ENCODE data around the gene TTPAL.

TTPAL gene

DNA sequence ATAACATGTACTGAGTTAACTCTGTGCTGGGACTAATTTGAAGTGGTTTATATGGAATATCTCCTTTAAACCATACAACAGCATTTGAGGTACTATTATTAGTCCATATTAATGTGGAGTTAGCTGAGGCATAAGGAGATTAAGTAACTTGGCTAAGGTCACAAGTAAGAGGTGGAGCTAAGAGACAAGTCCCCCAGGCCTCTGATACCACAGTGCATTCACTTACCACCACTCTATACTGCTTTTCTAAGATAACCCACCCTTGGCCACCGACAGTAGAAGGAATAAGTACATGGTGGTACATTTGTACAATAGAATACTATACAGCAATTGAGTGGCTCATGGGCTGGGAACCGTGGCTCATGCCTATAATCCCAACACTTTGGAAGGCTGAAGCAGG is 16.4 kb upstream of the TTPAL start:
- Histone ChIP-seq H3K27ac (ENCODE audit: low read depth, low read length) (no peak overlapping the region), H3K9ac (ENCODE audit: low read length) (no peak overlapping the region), H3K4me1 (ENCODE audit: control insufficient read depth, insufficient read depth, low read length) (peaks cover 11% of the 10 kb centered on the region), H3K9me3 (ENCODE audit: control insufficient read depth, insufficient read depth, low read depth, low read length) (no peaks in the 10 kb centered on the region), H3K4me3 (ENCODE audit: low read depth, low read length) (no peak overlapping the region), H3K27me3 (ENCODE audit: control insufficient read depth, insufficient read depth, low read length) (no peaks in the 10 kb centered on the region), H3K36me3 (ENCODE audit: control insufficient read depth, insufficient read depth, low read length) (no peaks in the 10 kb centered on the region)

DNA sequence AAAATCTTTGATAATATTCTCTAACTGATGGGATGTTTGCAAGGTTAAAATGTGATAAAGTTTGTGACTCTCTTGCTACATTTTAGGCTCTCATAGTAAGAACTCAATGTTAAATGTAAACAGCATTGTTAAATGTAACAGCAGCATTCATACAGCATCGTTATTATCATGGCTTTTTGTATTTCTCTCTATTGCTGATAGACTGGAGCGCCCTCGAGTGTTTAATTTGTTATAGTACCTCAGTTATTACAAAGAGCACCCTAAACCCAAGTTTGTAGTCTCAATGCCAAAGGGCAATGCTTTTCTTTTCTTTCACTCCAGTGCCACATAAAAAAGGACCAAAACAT is 14.9 kb upstream of the TTPAL start:
- Histone ChIP-seq H3K36me3 (ENCODE audit: control insufficient read depth, insufficient read depth, low read length) (no peaks in the 10 kb centered on the region), H3K4me3 (ENCODE audit: low read depth, low read length) (no peak overlapping the region), H3K27ac (ENCODE audit: low read depth, low read length) (no peak overlapping the region), H3K4me1 (ENCODE audit: control insufficient read depth, insufficient read depth, low read length) (peaks cover 11% of the 10 kb centered on the region), H3K27me3 (ENCODE audit: control insufficient read depth, insufficient read depth, low read length) (no peaks in the 10 kb centered on the region), H3K9me3 (ENCODE audit: control insufficient read depth, insufficient read depth, low read depth, low read length) (no peaks in the 10 kb centered on the region), H3K9ac (ENCODE audit: low read length) (no peak overlapping the region)

DNA sequence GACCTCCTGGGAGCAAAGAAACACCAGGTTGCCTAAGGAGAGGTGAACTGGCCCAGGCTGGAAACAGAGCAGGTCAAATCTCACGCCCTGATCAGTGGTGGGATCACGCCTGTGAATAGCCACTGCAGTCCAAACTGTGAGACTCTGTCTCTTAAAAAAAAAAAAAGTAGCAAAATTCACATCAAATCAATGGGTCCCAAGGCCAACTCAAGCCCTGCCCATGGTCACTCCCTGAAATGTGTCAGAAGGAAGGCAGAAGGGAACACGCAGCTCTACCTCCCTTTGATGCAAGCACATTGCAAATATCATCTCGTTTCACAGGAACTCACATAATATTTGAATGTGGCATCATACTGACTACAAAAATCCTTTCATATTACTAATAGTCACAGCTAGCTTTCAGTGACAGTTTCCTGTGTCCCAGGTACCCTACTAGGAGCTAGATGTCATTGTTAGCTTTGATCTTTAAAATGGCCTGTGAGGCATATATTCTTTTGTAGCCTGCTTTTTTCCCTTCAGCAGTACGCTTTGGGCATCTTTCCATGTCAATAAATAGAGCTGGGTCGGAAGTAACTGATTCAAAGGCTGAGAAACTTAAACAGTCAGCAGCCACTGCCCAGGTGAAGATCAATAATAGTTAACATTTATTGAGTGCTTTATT is 14.4 kb upstream of the TTPAL start:
- Histone ChIP-seq H3K4me3 (ENCODE audit: low read depth, low read length) (no peak overlapping the region), H3K27me3 (ENCODE audit: control insufficient read depth, insufficient read depth, low read length) (no peaks in the 10 kb centered on the region), H3K27ac (ENCODE audit: low read depth, low read length) (no peak overlapping the region), H3K9me3 (ENCODE audit: control insufficient read depth, insufficient read depth, low read depth, low read length) (no peaks in the 10 kb centered on the region), H3K4me1 (ENCODE audit: control insufficient read depth, insufficient read depth, low read length) (peaks cover 11% of the 10 kb centered on the region), H3K9ac (ENCODE audit: low read length) (no peak overlapping the region), H3K36me3 (ENCODE audit: control insufficient read depth, insufficient read depth, low read length) (no peaks in the 10 kb centered on the region)

- no peaks in the 10 kb centered on the region for H3K27me3 ChIP-seq (ENCODE audit: control insufficient read depth, insufficient read depth, low read length)
- no peak overlapping the region for H3K4me3 ChIP-seq (ENCODE audit: low read depth, low read length)
- H3K9me3 ChIP-seq (ENCODE audit: control insufficient read depth, insufficient read depth, low read depth, low read length): no peaks in the 10 kb centered on the region
- peaks cover 11% of the 10 kb centered on the region for H3K4me1 ChIP-seq (ENCODE audit: control insufficient read depth, insufficient read depth, low read length)
- H3K9ac ChIP-seq (ENCODE audit: low read length): no peak overlapping the region
- H3K27ac ChIP-seq (ENCODE audit: low read depth, low read length): no peak overlapping the region
- H3K36me3 ChIP-seq (ENCODE audit: control insufficient read depth, insufficient read depth, low read length): no peaks in the 10 kb centered on the region
These were observed 13.9 kb upstream of the TTPAL start for GRCh38 chr20:44461803-44462174.

- Histone ChIP-seq H3K27ac (ENCODE audit: low read depth, low read length) (no peak overlapping the region), H3K9me3 (ENCODE audit: control insufficient read depth, insufficient read depth, low read depth, low read length) (no peaks in the 10 kb centered on the region), H3K4me3 (ENCODE audit: low read depth, low read length) (no peak overlapping the region), H3K36me3 (ENCODE audit: control insufficient read depth, insufficient read depth, low read length) (no peaks in the 10 kb centered on the region), H3K4me1 (ENCODE audit: control insufficient read depth, insufficient read depth, low read length) (peaks cover 20% of the 10 kb centered on the region), H3K27me3 (ENCODE audit: control insufficient read depth, insufficient read depth, low read length) (no peaks in the 10 kb centered on the region), H3K9ac (ENCODE audit: low read length) (no peak overlapping the region)
These were observed 12.2 kb upstream of the TTPAL start for GRCh38 chr20:44463466-44463865.

GRCh38 chr20:44464514-44464913 is 11.2 kb upstream of the TTPAL start:
- Histone ChIP-seq H3K9me3 (ENCODE audit: control insufficient read depth, insufficient read depth, low read depth, low read length) (no peaks in the 10 kb centered on the region), H3K27me3 (ENCODE audit: control insufficient read depth, insufficient read depth, low read length) (no peaks in the 10 kb centered on the region), H3K9ac (ENCODE audit: low read length) (no peak overlapping the region), H3K27ac (ENCODE audit: low read depth, low read length) (no peak overlapping the region), H3K4me3 (ENCODE audit: low read depth, low read length) (no peak overlapping the region), H3K36me3 (ENCODE audit: control insufficient read depth, insufficient read depth, low read length) (no peaks in the 10 kb centered on the region), H3K4me1 (ENCODE audit: control insufficient read depth, insufficient read depth, low read length) (peaks cover 20% of the 10 kb centered on the region)

- Histone ChIP-seq H3K27me3 (ENCODE audit: control insufficient read depth, insufficient read depth, low read length) (no peaks in the 10 kb centered on the region), H3K36me3 (ENCODE audit: control insufficient read depth, insufficient read depth, low read length) (no peaks in the 10 kb centered on the region), H3K9ac (ENCODE audit: low read length) (no peak overlapping the region), H3K4me1 (ENCODE audit: control insufficient read depth, insufficient read depth, low read length) (peaks cover 20% of the 10 kb centered on the region), H3K4me3 (ENCODE audit: low read depth, low read length) (no peak overlapping the region), H3K9me3 (ENCODE audit: control insufficient read depth, insufficient read depth, low read depth, low read length) (no peaks in the 10 kb centered on the region), H3K27ac (ENCODE audit: low read depth, low read length) (no peak overlapping the region)
These were observed 10.6 kb upstream of the TTPAL start for GRCh38 chr20:44465001-44465560.

- Histone ChIP-seq H3K27ac (ENCODE audit: low read depth, low read length) (no peak overlapping the region), H3K9ac (ENCODE audit: low read length) (peak overlapping the region; percentile 3), H3K4me3 (ENCODE audit: low read depth, low read length) (no peak overlapping the region), H3K36me3 (ENCODE audit: control insufficient read depth, insufficient read depth, low read length) (no peaks in the 10 kb centered on the region), H3K27me3 (ENCODE audit: control insufficient read depth, insufficient read depth, low read length) (no peaks in the 10 kb centered on the region), H3K4me1 (ENCODE audit: control insufficient read depth, insufficient read depth, low read length) (peaks cover 9% of the 10 kb centered on the region), H3K9me3 (ENCODE audit: control insufficient read depth, insufficient read depth, low read depth, low read length) (no peaks in the 10 kb centered on the region)
These were observed 8.3 kb upstream of the TTPAL start for GRCh38 chr20:44467289-44467883.

DNA sequence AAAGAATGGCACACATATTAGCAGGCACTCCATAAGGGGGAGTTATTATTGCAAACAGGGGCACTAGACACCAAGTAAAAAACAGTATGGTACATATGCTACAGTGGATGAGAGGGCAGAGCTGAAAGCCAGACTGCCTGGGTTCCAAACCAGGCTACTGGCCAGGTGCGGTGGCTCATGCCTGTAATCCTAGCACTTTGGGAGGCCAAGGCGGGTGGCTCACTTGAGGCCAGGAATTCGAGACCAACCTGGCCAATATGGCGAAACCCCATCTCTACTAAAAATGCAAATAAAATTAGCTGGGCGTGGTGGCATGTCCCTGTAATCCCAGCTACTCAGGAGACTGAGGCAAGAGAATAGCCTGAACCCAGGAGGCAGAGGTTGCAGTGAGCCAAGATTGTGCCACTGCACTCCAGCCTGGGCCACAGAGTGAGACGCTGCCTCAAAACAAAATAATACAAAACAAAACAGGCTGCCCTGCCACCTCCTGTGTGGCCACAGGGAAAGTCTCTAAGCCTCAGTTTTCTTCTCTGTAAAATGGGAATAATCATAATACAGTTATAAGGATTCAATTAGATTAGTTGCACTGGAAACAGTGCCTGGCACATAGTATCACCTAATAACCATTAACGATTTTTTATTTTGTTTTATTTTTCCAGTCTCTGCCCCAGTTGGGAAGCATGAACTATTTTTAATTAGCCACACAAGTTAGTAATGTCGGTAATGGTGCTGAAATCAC is 7.5 kb upstream of the TTPAL start:
- no peak overlapping the region for H3K4me3 ChIP-seq (ENCODE audit: low read depth, low read length)
- no peaks in the 10 kb centered on the region for H3K27me3 ChIP-seq (ENCODE audit: control insufficient read depth, insufficient read depth, low read length)
- no peak overlapping the region for H3K27ac ChIP-seq (ENCODE audit: low read depth, low read length)
- no peak overlapping the region for H3K9ac ChIP-seq (ENCODE audit: low read length)
- no peaks in the 10 kb centered on the region for H3K9me3 ChIP-seq (ENCODE audit: control insufficient read depth, insufficient read depth, low read depth, low read length)
- peaks cover 9% of the 10 kb centered on the region for H3K4me1 ChIP-seq (ENCODE audit: control insufficient read depth, insufficient read depth, low read length)
- H3K36me3 ChIP-seq (ENCODE audit: control insufficient read depth, insufficient read depth, low read length): no peaks in the 10 kb centered on the region

DNA sequence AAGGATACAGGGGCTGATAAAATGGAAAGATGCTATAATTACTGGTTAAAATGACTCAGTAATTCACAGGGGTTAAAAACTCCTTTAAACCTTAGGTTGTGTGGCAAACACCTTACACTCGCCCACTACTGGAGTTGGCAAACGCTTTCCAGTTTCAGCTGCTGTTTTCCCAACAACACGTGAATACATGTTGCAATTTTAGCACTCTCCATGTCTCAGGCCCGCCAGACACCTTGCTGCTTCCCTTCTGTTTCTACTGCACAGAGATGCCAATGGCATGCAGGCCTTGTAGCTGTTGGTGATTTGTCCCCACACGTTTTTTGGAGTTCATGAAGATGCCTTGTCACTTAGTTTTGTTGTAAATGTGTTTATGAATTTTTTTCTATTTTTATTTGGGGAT is 5.3 kb upstream of the TTPAL start:
- Histone ChIP-seq H3K36me3 (ENCODE audit: control insufficient read depth, insufficient read depth, low read length) (no peaks in the 10 kb centered on the region), H3K27me3 (ENCODE audit: control insufficient read depth, insufficient read depth, low read length) (no peaks in the 10 kb centered on the region), H3K4me3 (ENCODE audit: low read depth, low read length) (no peak overlapping the region), H3K9me3 (ENCODE audit: control insufficient read depth, insufficient read depth, low read depth, low read length) (no peaks in the 10 kb centered on the region), H3K9ac (ENCODE audit: low read length) (no peak overlapping the region), H3K4me1 (ENCODE audit: control insufficient read depth, insufficient read depth, low read length) (peaks cover 12% of the 10 kb centered on the region), H3K27ac (ENCODE audit: low read depth, low read length) (no peak overlapping the region)

GRCh38 chr20:44471481-44471882 is 4.2 kb upstream of the TTPAL start:
- Histone ChIP-seq H3K4me3 (ENCODE audit: low read depth, low read length) (no peak overlapping the region), H3K27me3 (ENCODE audit: control insufficient read depth, insufficient read depth, low read length) (no peaks in the 10 kb centered on the region), H3K4me1 (ENCODE audit: control insufficient read depth, insufficient read depth, low read length) (peaks cover 17% of the 10 kb centered on the region), H3K36me3 (ENCODE audit: control insufficient read depth, insufficient read depth, low read length) (no peaks in the 10 kb centered on the region), H3K27ac (ENCODE audit: low read depth, low read length) (no peak overlapping the region), H3K9ac (ENCODE audit: low read length) (no peak overlapping the region), H3K9me3 (ENCODE audit: control insufficient read depth, insufficient read depth, low read depth, low read length) (no peaks in the 10 kb centered on the region)

Data from HUES6 (cell line).